BE2C (cell line): Measurements from ENCODE around the gene VTCN1.

Experiments
- DNase-seq: peaks from one replicate; pipeline ENCODE4 v3.0.0-alpha.2; 2020
- H3K27me3 ChIP-seq: fragments of 250-450 bp; sonication (Bioruptor Pico); 2 replicates; pipeline ENCODE4 v1.5.1; 2020; ENCODE audit warnings: mild to moderate bottlenecking
- H3K36me3 ChIP-seq: fragments of 250-450 bp; sonication (Bioruptor Pico); 2 replicates; pipeline ENCODE4 v1.5.1; 2020; ENCODE audit warnings: mild to moderate bottlenecking
- H3K4me1 ChIP-seq: fragments of 250-450 bp; sonication (Bioruptor Pico); 2 replicates; pipeline ENCODE4 v1.5.1; 2020
- H3K4me3 ChIP-seq: 2 replicates; pipeline ENCODE4 v1.5.1; 2011; ENCODE audit warnings: low read depth, low read length
- H3K9me3 ChIP-seq: fragments of 250-450 bp; sonication (Bioruptor Pico); 2 replicates; pipeline ENCODE4 v1.5.1; 2020
- CTCF ChIP-seq: IDR thresholded peaks from 2 replicates; pipeline ENCODE4 v1.5.1; 2012; ENCODE audit warnings: mild to moderate bottlenecking, low read depth, low read length

Gene VTCN1

GRCh38 chr1:117205368-117205767, 5.4 kb downstream of the VTCN1 start:
- no peak for DNase-seq
- Histone ChIP-seq H3K36me3 (no peaks in the 10 kb centered on the region), H3K27me3 (peaks cover 4% of the 10 kb centered on the region; the same call in 1 of the 2 replicates), H3K4me3 (no peak overlapping the region), H3K9me3 (no peaks in the 10 kb centered on the region), H3K4me1 (no peaks in the 10 kb centered on the region)
- TF ChIP-seq CTCF = no peak

- no peak for TF ChIP-seq CTCF
- no peaks in the 10 kb centered on the region for H3K36me3 ChIP-seq
- H3K4me3 ChIP-seq = no peak overlapping the region
- no peak for DNase-seq
- H3K4me1 ChIP-seq = no peaks in the 10 kb centered on the region
- H3K27me3 ChIP-seq = peaks cover 4% of the 10 kb centered on the region; the same call in 1 of the 2 replicates
- no peaks in the 10 kb centered on the region for H3K9me3 ChIP-seq
These were observed 8.9 kb downstream of the VTCN1 start for GRCh38 chr1:117201808-117202207.

- H3K4me3 ChIP-seq = no peak overlapping the region
- no peaks in the 10 kb centered on the region for H3K36me3 ChIP-seq
- peaks cover 4% of the 10 kb centered on the region; the same call in 1 of the 2 replicates for H3K27me3 ChIP-seq
- no peaks in the 10 kb centered on the region for H3K9me3 ChIP-seq
- TF ChIP-seq CTCF = no peak
- no peaks in the 10 kb centered on the region for H3K4me1 ChIP-seq
- no peak for DNase-seq
These were observed 12.6 kb downstream of the VTCN1 start for GRCh38 chr1:117198097-117198496.

- Histone ChIP-seq H3K4me1 (no peaks in the 10 kb centered on the region), H3K27me3 (peaks cover 3% of the 10 kb centered on the region; the same call in 1 of the 2 replicates), H3K9me3 (no peaks in the 10 kb centered on the region), H3K36me3 (no peaks in the 10 kb centered on the region), H3K4me3 (no peak overlapping the region)
- no peak for TF ChIP-seq CTCF
- no peak for DNase-seq
These were observed 21.0 kb downstream of the VTCN1 start for GRCh38 chr1:117189726-117190125.

GRCh38 chr1:117188816-117189437, 21.8 kb downstream of the VTCN1 start:
- no peaks in the 10 kb centered on the region for H3K4me1 ChIP-seq
- no peaks in the 10 kb centered on the region for H3K9me3 ChIP-seq
- no peak for DNase-seq
- H3K4me3 ChIP-seq = no peak overlapping the region
- peaks cover 3% of the 10 kb centered on the region; the same call in 1 of the 2 replicates for H3K27me3 ChIP-seq
- TF ChIP-seq CTCF = no peak
- H3K36me3 ChIP-seq = no peaks in the 10 kb centered on the region

GRCh38 chr1:117188170-117188815, 22.4 kb downstream of the VTCN1 start:
- Histone ChIP-seq H3K9me3 (no peaks in the 10 kb centered on the region), H3K36me3 (no peaks in the 10 kb centered on the region), H3K27me3 (peaks cover 3% of the 10 kb centered on the region; the same call in 1 of the 2 replicates), H3K4me1 (no peaks in the 10 kb centered on the region), H3K4me3 (no peak overlapping the region)
- TF ChIP-seq CTCF = no peak
- no peak for DNase-seq
